ENCODE data around the gene SETD4.

SETD4 gene

DNA sequence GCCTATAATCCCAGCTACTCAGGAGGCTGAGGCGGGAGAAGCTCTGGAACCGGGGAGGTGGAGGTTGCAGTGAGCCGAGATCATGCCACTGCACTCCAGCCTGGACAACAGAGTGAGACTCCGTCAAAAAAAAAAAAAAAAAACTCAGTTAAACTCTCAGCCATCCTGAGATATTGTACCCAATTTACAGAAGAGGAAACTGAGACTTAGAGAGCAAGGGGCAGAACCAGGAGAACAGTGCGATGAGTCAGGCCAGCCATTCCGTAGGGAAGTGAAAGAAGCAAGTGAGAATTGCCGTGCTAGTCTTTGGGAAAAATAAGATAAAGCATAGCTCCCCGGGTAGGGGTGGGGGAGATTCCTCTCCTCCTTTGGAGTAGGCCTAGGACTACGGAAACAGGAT is 69.7 kb downstream of the SETD4 start:
- TF ChIP-seq EZH2 (IDR thresholded peaks at IDR 0.05; ENCODE audit: borderline replicate concordance, low read depth, low read length, severe bottlenecking) = no peak
- H3K4me1 ChIP-seq (ENCODE audit: insufficient read depth, low read length) = peaks cover 2% of the 10 kb centered on the region; the same call in 1 of the 2 replicates
- no peak overlapping the region for H2AFZ ChIP-seq (ENCODE audit: low read depth, low read length)
- ATAC-seq (ENCODE audit: insufficient read depth, low read depth) (no peak), DNase-seq (no peak)
- no peaks in the 10 kb centered on the region; the same call in 1 of the 2 replicates for H4K20me1 ChIP-seq (ENCODE audit: insufficient read depth, low read length)
- peaks cover 4% of the 10 kb centered on the region for H3K27me3 ChIP-seq (ENCODE audit: insufficient read depth, low read length, poor library complexity)
- H3K79me2 ChIP-seq (ENCODE audit: insufficient read depth, low read length) = no peaks in the 10 kb centered on the region
- H3K4me3 ChIP-seq (ENCODE audit: low read depth in 1 of 2, low read length in 2 of 2) = no peak overlapping the region
- no peaks in the 10 kb centered on the region for H3K9me3 ChIP-seq (ENCODE audit: insufficient read depth, low read length, severe bottlenecking)
- H3K27ac ChIP-seq (ENCODE audit: low read length) = no peak overlapping the region
- no peak overlapping the region for H3K9ac ChIP-seq (ENCODE audit: low read depth, low read length)
- H3K36me3 ChIP-seq (ENCODE audit: insufficient read depth, low read length) = no peaks in the 10 kb centered on the region
- H3K4me2 ChIP-seq (ENCODE audit: insufficient read depth, low read length) = no peak overlapping the region

GRCh38 chr21:35989138-35989735 is 71.1 kb downstream of the SETD4 start:
- ATAC-seq (ENCODE audit: insufficient read depth, low read depth) (no peak), DNase-seq (no peak)
- H4K20me1 ChIP-seq (ENCODE audit: insufficient read depth, low read length) = no peaks in the 10 kb centered on the region; the same call in 1 of the 2 replicates
- no peak overlapping the region for H3K4me2 ChIP-seq (ENCODE audit: insufficient read depth, low read length)
- TF ChIP-seq CTCF (IDR thresholded peaks at IDR 0.05; ENCODE audit: borderline replicate concordance, extremely low read depth, low read length, poor library complexity, severe bottlenecking) (no peak), EZH2 (IDR thresholded peaks at IDR 0.05; ENCODE audit: borderline replicate concordance, low read depth, low read length, severe bottlenecking) (no peak)
- H3K27me3 ChIP-seq (ENCODE audit: insufficient read depth, low read length, poor library complexity) = peaks cover 4% of the 10 kb centered on the region
- H3K9ac ChIP-seq (ENCODE audit: low read depth, low read length) = no peak overlapping the region
- no peak overlapping the region for H3K27ac ChIP-seq (ENCODE audit: low read length)
- H2AFZ ChIP-seq (ENCODE audit: low read depth, low read length) = no peak overlapping the region
- H3K36me3 ChIP-seq (ENCODE audit: insufficient read depth, low read length) = no peaks in the 10 kb centered on the region
- no peaks in the 10 kb centered on the region for H3K9me3 ChIP-seq (ENCODE audit: insufficient read depth, low read length, severe bottlenecking)
- H3K4me1 ChIP-seq (ENCODE audit: insufficient read depth, low read length) = no peaks in the 10 kb centered on the region
- H3K4me3 ChIP-seq (ENCODE audit: low read depth in 1 of 2, low read length in 2 of 2) = no peak overlapping the region
- H3K79me2 ChIP-seq (ENCODE audit: insufficient read depth, low read length) = no peaks in the 10 kb centered on the region

- no peaks in the 10 kb centered on the region; the same call in 1 of the 2 replicates for H4K20me1 ChIP-seq (ENCODE audit: insufficient read depth, low read length)
- TF ChIP-seq EZH2 (IDR thresholded peaks at IDR 0.05; ENCODE audit: borderline replicate concordance, low read depth, low read length, severe bottlenecking) = no peak
- no peak for TF ChIP-seq CTCF (IDR thresholded peaks at IDR 0.05; ENCODE audit: borderline replicate concordance, extremely low read depth, low read length, poor library complexity, severe bottlenecking)
- H3K79me2 ChIP-seq (ENCODE audit: insufficient read depth, low read length) = no peaks in the 10 kb centered on the region
- no peaks in the 10 kb centered on the region for H3K36me3 ChIP-seq (ENCODE audit: insufficient read depth, low read length)
- DNase-seq = no peak
- no peak overlapping the region for H3K4me2 ChIP-seq (ENCODE audit: insufficient read depth, low read length)
- no peak overlapping the region for H3K4me3 ChIP-seq (ENCODE audit: low read depth in 1 of 2, low read length in 2 of 2)
- H3K4me1 ChIP-seq (ENCODE audit: insufficient read depth, low read length) = no peaks in the 10 kb centered on the region
- no peak for ATAC-seq (ENCODE audit: insufficient read depth, low read depth)
- no peak overlapping the region for H3K9ac ChIP-seq (ENCODE audit: low read depth, low read length)
- no peaks in the 10 kb centered on the region for H3K9me3 ChIP-seq (ENCODE audit: insufficient read depth, low read length, severe bottlenecking)
- H3K27me3 ChIP-seq (ENCODE audit: insufficient read depth, low read length, poor library complexity) = peaks cover 4% of the 10 kb centered on the region
- H2AFZ ChIP-seq (ENCODE audit: low read depth, low read length) = no peak overlapping the region
- no peak overlapping the region for H3K27ac ChIP-seq (ENCODE audit: low read length)
These were observed 71.7 kb downstream of the SETD4 start for GRCh38 chr21:35988416-35989137.

- no peak overlapping the region for H3K9ac ChIP-seq (ENCODE audit: low read depth, low read length)
- DNase-seq (no peak), ATAC-seq (ENCODE audit: insufficient read depth, low read depth) (no peak)
- peaks cover 6% of the 10 kb centered on the region for H3K27me3 ChIP-seq (ENCODE audit: insufficient read depth, low read length, poor library complexity)
- H4K20me1 ChIP-seq (ENCODE audit: insufficient read depth, low read length) = no peaks in the 10 kb centered on the region; the same call in 1 of the 2 replicates
- no peaks in the 10 kb centered on the region for H3K79me2 ChIP-seq (ENCODE audit: insufficient read depth, low read length)
- no peak for TF ChIP-seq EZH2 (IDR thresholded peaks at IDR 0.05; ENCODE audit: borderline replicate concordance, low read depth, low read length, severe bottlenecking)
- no peak for TF ChIP-seq CTCF (IDR thresholded peaks at IDR 0.05; ENCODE audit: borderline replicate concordance, extremely low read depth, low read length, poor library complexity, severe bottlenecking)
- H3K36me3 ChIP-seq (ENCODE audit: insufficient read depth, low read length) = no peaks in the 10 kb centered on the region
- H3K4me1 ChIP-seq (ENCODE audit: insufficient read depth, low read length) = no peaks in the 10 kb centered on the region
- H3K4me3 ChIP-seq (ENCODE audit: low read depth in 1 of 2, low read length in 2 of 2) = no peak overlapping the region
- no peak overlapping the region for H2AFZ ChIP-seq (ENCODE audit: low read depth, low read length)
- H3K4me2 ChIP-seq (ENCODE audit: insufficient read depth, low read length) = no peak overlapping the region
- no peaks in the 10 kb centered on the region for H3K9me3 ChIP-seq (ENCODE audit: insufficient read depth, low read length, severe bottlenecking)
- no peak overlapping the region for H3K27ac ChIP-seq (ENCODE audit: low read length)
These were observed 72.9 kb downstream of the SETD4 start for GRCh38 chr21:35987475-35987874.

All from DND-41 (cell line).